IgD-negative memory B cell (primary cell): ENCODE data around the gene ASF1A. TPM values are rescaled to one million over a fixed set of nuclear protein-coding genes. Genes with fewer than 3 reads are reported as not detected.

Source experiments
- H3K27ac Mint-ChIP-seq, 3 donors: one replicate each; pipeline ENCODE4 v1.8.0; 2020 to 2022; ENCODE audit warnings: mild to moderate bottlenecking in 3 of 3, mixed read lengths in 3 of 3, moderate library complexity in 1 of 3
- H3K27me3 Mint-ChIP-seq: one replicate; pipeline ENCODE4 v1.8.0; 2021; ENCODE audit warnings: mixed read lengths
- H3K36me3 Mint-ChIP-seq: one replicate; pipeline ENCODE4 v1.8.0; 2020; ENCODE audit warnings: mild to moderate bottlenecking, mixed read lengths
- H3K4me1 Mint-ChIP-seq, 3 donors: one replicate each; pipeline ENCODE4 v1.8.0; 2020 to 2022; ENCODE audit warnings: mixed read lengths in 3 of 3, mild to moderate bottlenecking in 1 of 3
- H3K4me3 Mint-ChIP-seq, 4 donors: one replicate each; pipeline ENCODE4 v1.8.0; 2020 to 2022; ENCODE audit warnings: mild to moderate bottlenecking in 4 of 4, mixed read lengths in 4 of 4, moderate library complexity in 3 of 4
- H3K9me3 Mint-ChIP-seq, 3 donors: one replicate each; pipeline ENCODE4 v1.8.0; 2020 to 2021; ENCODE audit warnings: mixed read lengths in 3 of 3, mild to moderate bottlenecking in 1 of 3
- polyA plus RNA-seq: library from polyadenylated mRNA; unstranded; fragments of 300-500 nt; fragmentation: Illumina TruSeq; gene quantifications from one replicate; pipeline ENCODE4 v1.2.3, GENCODE V29; 2021

The ASF1A gene
- polyA plus RNA-seq, 1 donor from 2014 or later = 46.2 TPM

DNA sequence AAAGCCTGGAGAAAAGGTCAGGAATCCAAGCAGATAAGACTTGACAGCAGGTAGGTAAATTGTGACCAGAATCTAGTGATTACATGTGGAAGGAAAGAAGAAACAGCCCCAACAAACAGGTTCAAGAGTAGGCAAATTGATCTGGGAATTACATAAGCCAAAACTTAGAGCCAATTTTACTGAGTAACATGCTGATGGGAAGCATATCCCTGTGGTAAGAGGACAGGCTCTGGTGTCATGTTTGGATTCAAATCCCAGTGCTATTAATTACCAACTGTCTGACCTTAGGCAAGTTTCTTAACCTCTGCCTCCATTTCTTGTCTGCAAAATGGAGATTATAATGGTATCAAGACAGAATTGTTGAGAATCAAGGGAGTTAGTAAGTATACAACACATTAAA is 20.6 kb downstream of the ASF1A start:
- Mint-ChIP-seq H3K27ac (no peak overlapping the region), H3K36me3 (peaks cover 7% of the 10 kb centered on the region), H3K27me3 (no peaks in the 10 kb centered on the region), H3K4me3 (no peak overlapping the region), H3K9me3 (no peaks in the 10 kb centered on the region), H3K4me1 (no peaks in the 10 kb centered on the region)

DNA sequence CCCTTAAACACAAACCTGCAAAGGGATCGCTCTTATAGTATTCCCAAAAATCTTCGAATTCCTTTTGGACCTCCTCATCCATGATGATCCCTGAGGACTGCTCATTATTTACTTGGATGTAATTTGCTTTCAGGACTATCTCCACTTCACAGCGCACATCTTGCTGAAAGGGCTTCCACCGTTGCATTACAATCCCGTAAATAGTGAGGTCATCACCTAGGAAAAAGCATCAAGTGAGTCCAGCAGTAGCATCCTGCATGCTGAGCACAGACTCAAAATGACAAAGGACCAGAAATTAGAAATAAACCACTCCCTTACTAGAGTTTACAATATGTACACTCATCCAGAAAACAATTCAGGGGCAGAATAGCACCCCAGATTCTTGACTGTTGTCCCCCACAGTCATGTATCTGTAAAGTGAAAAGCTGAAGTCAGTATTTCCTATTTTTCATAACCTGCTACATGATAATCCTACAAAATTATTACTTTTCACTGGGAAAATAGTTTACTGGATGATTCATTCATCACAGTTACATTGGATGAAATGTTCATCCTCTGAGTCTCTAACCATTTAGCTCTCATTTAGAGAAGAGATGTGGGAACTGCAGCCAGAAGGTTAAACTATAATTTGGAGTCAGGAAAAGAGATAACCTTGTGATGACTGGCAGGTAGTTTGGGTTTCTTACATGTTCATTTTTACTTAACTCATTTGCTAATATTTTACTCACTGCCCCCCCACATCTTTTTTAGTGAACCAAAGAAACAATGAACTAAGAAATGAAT is 23.8 kb downstream of the ASF1A start:
- Mint-ChIP-seq H3K27me3 (no peaks in the 10 kb centered on the region), H3K36me3 (peaks cover 10% of the 10 kb centered on the region), H3K27ac (peak overlapping the region in 2 of 3 donors; percentile 46 to 91), H3K4me1 (no peaks in the 10 kb centered on the region), H3K9me3 (no peaks in the 10 kb centered on the region), H3K4me3 (no peak overlapping the region)

DNA sequence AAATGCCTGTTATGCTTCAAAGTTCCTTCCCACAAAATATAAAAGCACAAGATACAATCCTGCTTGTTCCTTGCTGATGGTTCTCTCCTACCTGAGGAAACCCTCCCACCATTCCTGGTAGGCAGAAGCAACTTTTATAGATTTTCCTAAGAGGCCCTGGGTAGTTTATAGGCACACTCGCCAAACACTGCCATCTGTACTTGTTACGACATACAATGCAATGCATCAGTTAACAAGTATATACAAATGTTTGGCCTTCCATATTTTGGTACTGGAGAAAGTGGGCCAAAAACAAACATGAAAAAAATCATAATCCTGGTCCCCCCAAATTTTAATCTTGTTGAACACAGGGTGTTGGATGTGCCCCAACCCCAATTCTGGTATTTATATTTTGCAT is 24.4 kb downstream of the ASF1A start:
- no peaks in the 10 kb centered on the region for H3K4me1 Mint-ChIP-seq
- H3K27me3 Mint-ChIP-seq = no peaks in the 10 kb centered on the region
- H3K4me3 Mint-ChIP-seq = no peak overlapping the region
- H3K27ac Mint-ChIP-seq = peak overlapping the region in 2 of 3 donors; percentile 46 to 91
- no peaks in the 10 kb centered on the region for H3K9me3 Mint-ChIP-seq
- H3K36me3 Mint-ChIP-seq = peaks cover 10% of the 10 kb centered on the region

DNA sequence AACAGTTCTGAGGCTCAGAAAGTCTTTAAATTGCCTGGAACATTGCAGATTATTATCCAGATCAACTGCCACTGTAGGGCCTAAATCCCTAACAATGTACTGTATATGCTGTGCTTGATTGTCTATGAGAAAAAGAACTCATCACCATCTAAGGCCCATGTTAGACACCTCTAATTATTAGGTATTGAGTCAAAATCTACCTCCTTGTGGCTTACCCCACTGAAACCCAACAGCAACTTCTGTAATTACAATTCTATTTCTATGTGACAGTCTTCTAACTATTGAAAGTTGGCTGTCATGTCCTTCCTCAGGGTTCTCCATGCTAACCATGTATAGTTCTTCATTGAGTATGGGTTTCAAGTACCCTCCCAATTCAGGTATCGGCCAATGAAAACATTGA is 27.1 kb downstream of the ASF1A start:
- Mint-ChIP-seq H3K27me3 (no peaks in the 10 kb centered on the region), H3K4me3 (no peak overlapping the region), H3K9me3 (no peaks in the 10 kb centered on the region), H3K36me3 (peaks cover 5% of the 10 kb centered on the region), H3K4me1 (no peaks in the 10 kb centered on the region), H3K27ac (no peak overlapping the region)

DNA sequence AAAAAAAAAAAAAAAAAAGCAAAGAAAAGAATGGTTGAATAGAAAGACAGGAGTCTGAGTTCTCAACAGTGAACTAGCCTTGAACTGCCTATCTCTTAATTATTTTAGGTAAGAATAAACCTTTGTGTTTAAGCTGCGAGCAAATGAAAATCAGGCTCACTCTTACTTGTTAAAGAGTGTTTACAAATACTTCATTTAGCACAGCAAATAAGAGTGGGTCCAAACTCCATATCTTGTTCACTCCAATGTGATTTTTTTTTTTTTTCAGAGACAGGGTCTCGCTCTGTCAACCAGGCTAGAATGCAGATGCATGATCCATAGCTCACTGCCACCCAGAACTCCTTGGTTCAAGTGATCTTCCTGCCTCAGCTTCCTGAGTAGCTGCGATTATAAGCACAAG is 29.1 kb downstream of the ASF1A start:
- Mint-ChIP-seq H3K9me3 (no peaks in the 10 kb centered on the region), H3K27ac (no peak overlapping the region), H3K27me3 (no peaks in the 10 kb centered on the region), H3K36me3 (peaks cover 3% of the 10 kb centered on the region), H3K4me1 (no peaks in the 10 kb centered on the region), H3K4me3 (no peak overlapping the region)

DNA sequence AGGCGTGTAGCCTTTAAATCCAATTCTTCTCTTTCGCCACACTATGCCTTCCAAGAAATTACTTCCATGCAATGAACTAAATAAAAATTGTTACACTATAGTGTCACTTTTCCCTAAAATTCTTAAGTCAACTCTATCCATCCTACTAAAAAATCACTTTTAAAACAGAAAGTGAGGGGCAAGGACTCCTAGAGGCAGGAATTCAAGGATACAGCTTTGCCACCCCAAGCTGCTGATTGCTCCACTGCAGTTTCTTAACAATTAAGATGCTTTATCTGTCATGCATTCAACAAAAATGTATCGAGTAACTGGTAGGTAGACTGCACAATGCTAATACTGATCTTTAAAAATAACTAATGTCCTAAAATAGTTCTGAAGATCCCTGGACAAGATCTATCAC is 36.7 kb downstream of the ASF1A start:
- peaks cover 0 to 2% (median 0%) of the 10 kb centered on the region in 3 donors for H3K9me3 Mint-ChIP-seq
- H3K36me3 Mint-ChIP-seq = no peaks in the 10 kb centered on the region
- no peak overlapping the region for H3K27ac Mint-ChIP-seq
- H3K4me1 Mint-ChIP-seq = peaks cover 9 to 22% (median 17%) of the 10 kb centered on the region in 3 donors
- H3K4me3 Mint-ChIP-seq = no peak overlapping the region
- H3K27me3 Mint-ChIP-seq = no peaks in the 10 kb centered on the region

DNA sequence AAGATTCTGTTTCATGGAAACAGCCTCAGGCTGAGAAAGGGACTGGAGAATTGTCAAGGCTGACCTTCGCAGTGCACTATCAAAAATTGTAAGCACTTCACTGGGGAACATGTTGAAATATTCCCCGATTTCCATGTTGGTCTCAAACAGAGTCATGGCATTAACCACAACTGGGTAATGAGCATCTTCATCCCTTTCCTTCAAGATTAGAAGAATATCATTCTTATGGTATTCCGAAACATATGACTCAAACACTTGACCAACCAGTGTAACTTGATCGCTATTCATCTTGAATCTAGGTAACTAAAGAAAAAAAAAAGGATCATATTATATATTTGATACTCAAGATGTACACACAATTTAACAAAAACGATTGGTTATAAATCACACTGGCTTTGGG is 37.5 kb downstream of the ASF1A start:
- H3K36me3 Mint-ChIP-seq = peaks cover 2% of the 10 kb centered on the region
- H3K9me3 Mint-ChIP-seq = peaks cover 0 to 2% (median 0%) of the 10 kb centered on the region in 3 donors
- peaks cover 13 to 26% (median 19%) of the 10 kb centered on the region in 3 donors for H3K4me1 Mint-ChIP-seq
- no peaks in the 10 kb centered on the region for H3K27me3 Mint-ChIP-seq
- H3K27ac Mint-ChIP-seq = no peak overlapping the region
- H3K4me3 Mint-ChIP-seq = no peak overlapping the region

DNA sequence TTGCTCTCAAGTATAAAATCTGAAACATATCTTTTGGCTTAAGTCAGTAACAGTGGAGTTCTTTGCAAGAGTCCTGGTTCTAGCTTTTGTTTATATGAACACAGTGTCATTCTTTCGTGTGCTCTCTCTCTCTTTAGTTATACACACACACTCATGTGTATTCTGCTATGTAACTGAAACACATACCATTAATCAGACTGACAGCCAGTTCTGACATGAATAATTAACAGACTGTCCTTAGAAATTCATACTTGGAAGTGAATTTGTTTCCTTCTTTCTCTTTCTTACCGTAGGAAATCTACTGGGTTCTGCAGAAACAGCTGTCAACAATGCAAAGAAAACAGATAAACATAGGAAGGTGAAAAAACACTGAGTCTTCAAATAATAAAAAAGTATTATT is 38.5 kb downstream of the ASF1A start:
- peaks cover 0 to 2% (median 0%) of the 10 kb centered on the region in 3 donors for H3K9me3 Mint-ChIP-seq
- peak overlapping the region in 1 of 4 donors; percentile 87 for H3K4me3 Mint-ChIP-seq
- H3K27ac Mint-ChIP-seq = peak overlapping the region in 1 of 3 donors; percentile 50
- H3K36me3 Mint-ChIP-seq = peaks cover 2% of the 10 kb centered on the region
- H3K4me1 Mint-ChIP-seq = peaks cover 16 to 26% (median 22%) of the 10 kb centered on the region in 3 donors
- no peaks in the 10 kb centered on the region for H3K27me3 Mint-ChIP-seq

DNA sequence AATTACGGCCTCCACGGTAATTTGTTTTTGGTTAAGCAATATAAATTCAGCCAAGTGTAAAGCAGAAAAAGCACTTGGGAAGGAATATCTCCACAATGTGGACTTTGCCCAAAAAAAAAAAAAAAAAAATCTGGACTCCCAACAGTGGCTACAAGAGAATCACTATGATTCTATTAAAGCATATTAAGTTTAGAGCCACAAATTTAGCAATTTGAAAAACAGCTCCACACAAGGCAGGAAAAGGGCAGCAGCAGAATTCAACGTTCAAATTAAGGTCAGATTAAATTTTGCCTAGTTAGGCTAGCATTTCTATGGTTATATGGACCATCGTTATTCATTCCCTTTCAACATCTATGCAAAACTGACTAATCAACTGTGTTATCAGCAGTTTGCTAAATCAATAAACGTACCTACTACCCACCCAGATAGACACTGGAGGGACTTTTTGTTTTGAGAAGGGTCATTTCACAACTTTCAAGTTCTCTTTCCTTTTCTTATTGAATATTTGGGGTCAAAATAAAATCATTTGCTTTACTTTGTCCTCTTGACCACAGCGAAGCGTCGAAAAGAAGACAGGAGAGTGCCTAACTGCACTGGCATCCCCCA is 40.0 kb downstream of the ASF1A start:
- peaks cover 16 to 26% (median 24%) of the 10 kb centered on the region in 3 donors for H3K4me1 Mint-ChIP-seq
- H3K27me3 Mint-ChIP-seq = no peaks in the 10 kb centered on the region
- H3K27ac Mint-ChIP-seq = peak overlapping the region; percentile 50 to 94 (median 94)
- H3K9me3 Mint-ChIP-seq = peaks cover 0 to 2% (median 0%) of the 10 kb centered on the region in 3 donors
- peaks cover 6% of the 10 kb centered on the region for H3K36me3 Mint-ChIP-seq
- H3K4me3 Mint-ChIP-seq = peak overlapping the region; percentile 89 to 98 (median 94)

DNA sequence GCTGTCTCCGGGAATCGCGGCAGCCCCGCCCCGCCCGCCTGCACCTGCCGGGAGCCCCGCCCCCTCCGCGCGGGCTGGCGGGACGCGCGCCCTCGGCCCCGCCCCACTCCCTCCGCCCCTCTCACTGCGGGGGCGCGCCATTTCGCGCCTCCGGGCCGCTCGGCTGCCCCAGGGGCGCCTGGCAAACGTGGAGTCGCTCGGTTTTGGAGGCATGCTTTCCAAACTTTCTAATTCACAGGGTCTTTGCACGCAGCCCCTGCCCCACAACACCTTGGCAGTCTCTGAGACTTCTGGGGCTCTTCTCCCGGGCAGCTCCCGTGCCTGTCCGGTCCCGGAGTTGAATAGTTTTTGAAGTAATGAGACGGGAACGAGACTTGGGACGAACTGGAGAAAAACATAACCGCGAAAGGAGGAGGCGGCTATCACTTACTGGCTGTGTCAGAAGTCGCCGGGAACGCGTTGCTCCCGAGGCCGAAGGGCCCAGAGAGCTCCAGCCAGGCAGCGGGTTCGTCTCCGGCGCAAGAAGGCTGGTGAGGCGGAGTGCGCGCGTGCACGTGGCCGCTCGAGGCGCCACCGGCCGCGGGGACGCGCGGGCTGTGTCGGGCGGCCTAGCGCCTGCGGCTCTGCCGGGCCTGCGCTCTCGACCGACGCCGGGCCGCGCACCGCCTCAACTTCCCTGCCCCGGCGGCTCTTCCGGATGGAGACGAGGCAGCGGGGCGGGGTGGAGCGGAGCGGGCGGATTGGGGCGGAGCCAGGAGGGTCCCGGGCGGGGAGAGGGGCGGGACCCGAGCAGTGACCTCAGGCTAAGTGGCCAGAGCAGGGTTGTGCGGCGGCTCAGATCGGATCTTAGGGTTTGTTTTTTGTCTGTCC is 40.7 kb downstream of the ASF1A start, which contains the start of gene MCM9:
MCM9 (minus strand) TSS at position 699 of the 870 bp plus-strand sequence. CDS start 3,436 bp downstream, outside the sequence.
- peaks cover 16 to 31% (median 24%) of the 10 kb centered on the region in 3 donors for H3K4me1 Mint-ChIP-seq

DNA sequence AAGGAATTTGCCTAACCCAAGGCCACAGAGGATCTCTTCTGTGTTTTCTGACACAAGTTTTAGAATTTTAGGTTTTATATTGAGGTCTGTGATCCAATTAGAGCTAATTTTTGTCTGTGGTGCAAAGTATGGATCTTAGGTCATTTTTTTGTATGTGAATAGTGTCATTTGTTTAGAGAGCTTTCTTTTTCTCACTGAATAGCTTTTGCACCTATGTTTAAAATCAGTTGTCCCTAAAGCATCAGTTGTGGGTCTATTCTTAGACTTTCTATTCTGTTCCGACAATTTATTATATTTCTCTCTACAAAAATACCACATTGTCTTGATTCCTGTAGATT is 41.3 kb downstream of the ASF1A start:
- Mint-ChIP-seq H3K4me3 (peak overlapping the region; percentile 89 to 98 (median 94)), H3K27ac (peak overlapping the region; percentile 81 to 94 (median 94)), H3K27me3 (no peaks in the 10 kb centered on the region), H3K4me1 (peaks cover 18 to 35% (median 24%) of the 10 kb centered on the region in 3 donors), H3K9me3 (peaks cover 0 to 2% (median 0%) of the 10 kb centered on the region in 3 donors), H3K36me3 (peaks cover 6% of the 10 kb centered on the region)

More for the DNA sequence above, 40.7 kb downstream of the ASF1A start, which contains the start of gene MCM9:
- H3K27me3 Mint-ChIP-seq = no peaks in the 10 kb centered on the region
- peaks cover 0 to 2% (median 0%) of the 10 kb centered on the region in 3 donors for H3K9me3 Mint-ChIP-seq
- H3K27ac Mint-ChIP-seq = peak within 1 kb of the TSS; percentile 81 to 94 (median 94)
- peaks cover 6% of the 10 kb centered on the region for H3K36me3 Mint-ChIP-seq
- H3K4me3 Mint-ChIP-seq = peak within 1 kb of the TSS; percentile 89 to 98 (median 94)

DNA sequence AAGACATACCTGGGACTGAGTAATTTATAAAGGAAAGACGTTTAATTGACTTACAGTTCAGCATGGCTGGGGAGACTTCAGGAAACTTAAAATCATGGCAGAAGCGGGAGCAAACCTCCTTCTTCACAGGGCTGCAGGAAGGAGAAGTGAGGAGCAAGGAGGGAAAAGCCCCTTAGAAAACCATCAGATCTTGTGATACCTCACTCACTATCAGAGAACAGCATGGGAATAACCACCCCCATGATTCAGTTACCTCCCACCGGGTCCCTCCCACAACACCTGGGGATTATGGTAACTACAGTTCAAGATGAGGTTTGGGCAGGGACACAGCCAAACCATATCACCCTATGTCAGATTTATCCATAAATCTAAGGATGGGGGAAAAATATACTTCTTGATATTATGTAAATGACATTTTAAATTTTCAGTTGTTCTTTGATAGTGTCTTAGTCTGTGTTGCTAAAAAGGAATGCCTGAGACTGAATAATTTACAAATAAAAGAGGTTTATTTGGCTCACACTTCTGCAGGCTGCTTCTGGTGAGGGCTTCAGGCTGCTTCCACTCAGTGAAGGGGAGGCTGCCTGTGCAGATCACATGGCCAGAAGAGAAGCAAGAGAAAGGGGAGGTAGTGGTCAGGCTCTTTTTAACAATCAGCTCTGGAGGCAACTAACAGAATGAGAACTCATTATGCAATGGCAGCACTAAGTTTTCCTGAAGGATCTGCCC is 42.2 kb downstream of the ASF1A start:
- H3K27ac Mint-ChIP-seq = peak overlapping the region in 2 of 3 donors; percentile 73 to 94
- H3K9me3 Mint-ChIP-seq = peaks cover 0 to 2% (median 0%) of the 10 kb centered on the region in 3 donors
- no peaks in the 10 kb centered on the region for H3K27me3 Mint-ChIP-seq
- H3K4me1 Mint-ChIP-seq = peaks cover 23 to 35% (median 26%) of the 10 kb centered on the region in 3 donors
- peak overlapping the region; percentile 2 to 98 (median 78) for H3K4me3 Mint-ChIP-seq
- peaks cover 6% of the 10 kb centered on the region for H3K36me3 Mint-ChIP-seq

DNA sequence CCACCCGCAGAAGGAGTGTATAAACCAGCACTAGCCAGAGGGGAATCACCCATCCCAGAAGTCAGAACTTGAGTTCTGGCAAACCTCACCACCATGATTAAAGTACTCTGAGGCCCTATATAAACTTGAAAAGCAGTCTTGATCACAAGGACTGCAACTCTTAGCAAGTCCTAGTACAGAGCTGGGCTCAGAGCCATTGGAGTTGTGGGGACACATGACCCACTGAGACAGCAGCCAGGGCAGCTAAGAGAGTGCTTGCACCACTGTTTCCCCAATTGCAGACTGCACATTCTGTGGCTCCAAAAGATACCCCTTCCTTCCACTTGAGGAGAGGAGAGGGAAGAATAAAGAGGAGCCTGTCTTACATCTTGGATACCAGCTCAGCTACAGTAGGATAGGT is 45.7 kb downstream of the ASF1A start:
- Mint-ChIP-seq H3K4me3 (peak overlapping the region in 1 of 4 donors; percentile 47), H3K4me1 (peaks cover 15 to 19% (median 17%) of the 10 kb centered on the region in 3 donors), H3K27ac (no peak overlapping the region), H3K9me3 (peaks cover 3 to 12% (median 10%) of the 10 kb centered on the region in 3 donors), H3K27me3 (no peaks in the 10 kb centered on the region), H3K36me3 (peaks cover 10% of the 10 kb centered on the region)

DNA sequence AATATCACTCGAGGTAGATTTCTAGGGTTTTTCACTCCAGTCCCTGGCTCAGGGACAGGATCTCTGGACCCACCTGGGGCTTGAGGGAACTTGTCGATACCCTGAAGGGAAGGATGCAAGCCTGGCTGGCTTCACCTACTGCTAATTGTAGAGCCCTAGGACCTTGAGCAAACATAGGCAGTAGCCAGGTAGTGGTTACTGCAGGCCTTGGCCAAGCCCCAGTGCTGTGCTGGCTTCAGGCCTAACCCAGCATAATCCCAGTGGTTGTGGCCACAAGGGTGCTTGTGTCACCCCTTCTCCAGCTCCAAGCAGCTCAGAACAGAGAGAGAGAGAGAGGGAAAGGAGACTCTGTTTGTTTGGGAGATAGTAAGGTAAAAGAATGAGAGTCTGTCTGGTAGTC is 46.8 kb downstream of the ASF1A start:
- peaks cover 3 to 23% (median 13%) of the 10 kb centered on the region in 3 donors for H3K9me3 Mint-ChIP-seq
- H3K36me3 Mint-ChIP-seq = peaks cover 10% of the 10 kb centered on the region
- no peak overlapping the region for H3K27ac Mint-ChIP-seq
- H3K4me3 Mint-ChIP-seq = peak overlapping the region in 1 of 4 donors; percentile 12
- H3K27me3 Mint-ChIP-seq = no peaks in the 10 kb centered on the region
- peaks cover 8 to 13% (median 12%) of the 10 kb centered on the region in 3 donors for H3K4me1 Mint-ChIP-seq
